Stimulated activated naive CD4-positive, alpha-beta T cell (primary cell): Measurements from ENCODE around the gene CCNY.
"Not testable (repeated sequence)": the region's sequence is repeated elsewhere in the genome, so short reads cannot be mapped to it uniquely, and the experiment has no call there.

Source experiments
- DNase-seq, 6 experiments: peaks; one replicate each; lab custom pipeline; 2025; lab: John Stamatoyannopoulos, UW

Gene CCNY

DNA sequence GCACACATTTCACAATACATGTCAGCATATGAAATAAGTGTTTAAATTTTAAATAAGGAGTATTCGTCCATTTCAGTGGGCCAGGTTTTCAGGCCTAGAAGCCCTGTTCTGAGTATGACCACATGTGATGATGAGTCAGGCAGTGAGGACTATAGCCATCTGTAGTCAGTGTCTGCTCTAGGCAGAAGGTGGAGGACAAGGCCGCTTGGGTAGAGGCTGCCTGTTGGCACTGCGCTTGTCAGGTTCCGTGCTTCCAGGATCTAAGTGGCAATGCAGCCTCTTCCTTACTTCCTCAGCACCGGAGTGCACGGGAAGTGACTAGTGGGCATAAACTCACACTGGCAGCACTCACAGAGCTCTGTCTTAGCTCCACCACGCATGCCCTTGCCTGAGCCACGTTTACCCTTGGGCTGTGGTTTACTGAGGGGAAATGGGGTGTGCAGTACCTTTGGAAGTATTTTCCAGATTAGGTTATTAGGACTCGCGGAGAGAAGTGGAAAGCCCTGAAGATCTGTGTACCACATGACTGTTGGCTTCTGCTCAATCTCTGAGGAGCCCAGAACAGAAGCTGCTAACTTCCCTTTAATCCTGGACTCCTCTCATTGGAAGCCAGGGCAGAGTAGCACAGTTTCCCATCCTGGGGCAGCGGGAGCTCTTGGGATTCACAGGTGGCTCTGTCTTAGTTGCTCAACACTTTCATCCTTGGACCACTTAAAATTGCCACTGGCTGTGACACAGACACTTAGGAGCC lies 181.3 kb downstream of the CCNY start:
- no peak for DNase-seq

DNA sequence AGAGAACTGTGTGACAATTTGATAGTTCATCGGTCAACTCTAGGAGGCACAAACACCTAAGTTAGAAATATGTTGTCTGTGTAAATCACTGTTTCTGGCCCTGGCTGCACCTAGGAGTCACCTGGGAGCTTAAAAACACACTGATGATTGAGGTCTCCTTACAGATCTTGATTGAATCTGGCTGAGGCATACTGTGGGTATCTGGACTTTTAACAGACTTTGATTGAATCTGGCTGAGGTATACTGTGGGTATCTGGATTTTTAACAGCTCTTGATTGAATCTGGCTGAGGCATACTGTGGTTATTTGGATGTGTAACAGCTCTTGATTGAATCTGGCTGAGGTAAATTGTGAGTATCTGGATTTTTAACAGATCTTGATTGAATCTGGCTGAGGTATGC lies 181.9 kb downstream of the CCNY start:
- not testable (repeated sequence) for DNase-seq

DNA sequence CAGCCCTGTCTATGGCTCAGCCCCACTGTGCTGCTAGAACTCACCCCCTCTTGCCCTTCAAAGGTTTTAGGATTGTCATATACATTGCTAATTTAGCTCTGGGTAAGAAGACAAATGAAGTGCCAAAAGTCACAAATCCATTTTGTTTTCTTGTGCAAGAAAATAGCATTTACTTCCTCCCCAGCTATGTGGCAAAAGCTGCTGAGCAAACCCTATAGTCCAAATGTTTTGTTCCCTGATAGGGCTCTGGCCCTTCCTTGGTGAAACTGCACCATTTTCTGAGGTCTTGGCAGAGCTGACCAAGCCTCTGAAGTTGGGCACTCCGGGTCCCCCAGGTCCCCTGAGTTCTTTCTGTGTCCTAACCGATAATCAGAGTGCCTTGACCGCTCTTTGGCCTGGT lies 184.7 kb downstream of the CCNY start:
- DNase-seq, result no peak

DNA sequence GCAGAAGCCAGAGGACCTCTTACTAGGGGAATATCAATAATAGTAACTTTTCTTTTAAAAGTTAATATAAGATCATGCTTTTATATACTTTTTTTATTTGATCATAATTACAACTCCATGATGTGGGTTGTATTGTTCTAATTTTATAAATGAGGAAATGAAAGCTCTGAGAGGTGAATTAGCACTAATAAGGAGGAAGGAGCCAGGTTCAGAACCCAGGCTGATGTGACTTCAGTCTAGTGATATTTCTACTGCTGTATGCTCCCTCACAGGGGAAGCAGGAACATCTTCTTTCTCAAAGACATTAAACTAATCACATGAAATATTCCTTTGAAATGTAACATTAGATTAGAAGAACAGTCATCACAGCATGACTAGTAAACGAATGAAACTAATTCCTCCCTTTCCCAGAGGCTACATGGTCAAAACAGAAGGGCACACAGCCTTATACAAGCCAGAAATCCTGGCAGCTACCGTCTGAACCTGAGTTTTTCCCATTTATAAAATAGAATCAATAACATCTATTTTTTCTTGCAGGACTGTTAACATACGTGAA lies 187.4 kb downstream of the CCNY start:
- no peak for DNase-seq

DNA sequence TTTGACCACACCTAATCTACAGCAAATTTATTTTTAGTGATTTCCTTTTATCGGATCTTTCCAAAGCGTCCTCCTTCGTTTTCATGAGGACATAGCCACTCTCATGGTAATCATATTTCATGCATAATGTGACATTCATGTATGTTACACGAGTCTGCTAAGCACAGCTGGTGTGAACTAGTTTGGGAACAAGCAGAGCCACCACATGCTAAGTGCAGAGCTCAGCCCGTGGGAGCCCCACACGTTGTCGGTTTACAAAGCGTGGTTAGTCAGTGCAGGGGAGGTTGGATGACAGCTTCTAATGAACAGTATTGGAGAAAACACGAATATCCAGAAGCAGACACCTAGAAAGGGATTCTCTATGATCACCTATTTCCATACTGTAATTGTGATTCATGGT lies 190.4 kb downstream of the CCNY start:
- DNase-seq, result no peak

DNA sequence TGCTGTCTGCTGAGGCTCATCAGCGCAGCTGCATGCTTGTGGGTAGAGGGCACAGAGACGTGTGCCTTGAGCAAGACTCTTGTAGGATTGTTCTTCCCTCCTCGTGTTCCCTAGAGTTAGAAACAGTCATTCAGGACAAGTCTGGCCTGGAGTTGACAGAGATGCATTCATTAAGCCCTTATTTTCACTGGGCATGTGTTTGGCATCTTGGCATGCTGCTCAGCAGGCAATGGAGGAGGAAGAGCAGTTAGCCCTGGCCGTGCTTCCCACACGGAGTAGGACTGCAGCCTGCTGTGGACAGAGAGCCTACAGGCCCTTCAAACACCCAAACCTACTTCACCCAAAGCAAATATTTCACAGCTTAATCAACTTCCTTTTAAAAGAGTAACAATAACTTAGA lies 195.8 kb downstream of the CCNY start:
- no peak for DNase-seq

DNA sequence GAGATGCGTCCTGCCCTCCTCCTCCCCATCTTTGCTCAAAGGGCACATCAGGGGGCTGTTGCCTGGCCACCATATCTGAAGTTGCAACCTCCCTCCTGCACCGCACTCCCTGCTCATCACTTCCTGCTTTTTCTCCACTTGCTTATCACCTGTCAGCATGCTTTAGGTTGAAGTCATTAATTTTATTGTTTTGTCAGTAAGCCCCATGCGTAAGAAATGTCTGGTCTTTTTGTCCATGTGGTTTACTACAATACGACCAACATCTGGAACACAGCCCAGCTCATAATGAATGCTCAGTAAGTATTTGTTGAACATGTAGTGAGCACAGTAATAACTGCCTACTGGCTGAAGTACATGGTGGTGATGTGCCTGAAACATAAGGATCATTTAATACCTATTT lies 197.3 kb downstream of the CCNY start:
- no peak for DNase-seq

DNA sequence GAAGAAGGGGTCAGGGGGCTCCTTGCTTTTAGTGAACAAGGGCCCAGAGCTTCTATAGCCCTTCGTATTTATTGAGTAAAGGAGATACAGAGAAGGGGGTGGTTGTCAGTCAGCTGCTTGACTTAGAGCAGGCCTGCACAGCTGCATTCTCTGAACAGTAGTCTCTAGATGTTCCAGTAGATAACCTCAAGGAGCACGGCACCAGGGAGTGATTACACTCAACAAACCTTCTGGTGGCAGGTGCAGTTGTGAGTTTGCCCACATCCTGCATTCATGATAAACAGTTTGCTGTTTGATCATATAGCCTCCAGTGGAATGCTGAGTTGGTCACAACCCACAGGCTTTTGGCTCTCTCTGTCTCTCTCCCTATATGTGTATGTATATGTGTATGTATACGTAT lies 198.8 kb downstream of the CCNY start:
- DNase-seq, result no peak

DNA sequence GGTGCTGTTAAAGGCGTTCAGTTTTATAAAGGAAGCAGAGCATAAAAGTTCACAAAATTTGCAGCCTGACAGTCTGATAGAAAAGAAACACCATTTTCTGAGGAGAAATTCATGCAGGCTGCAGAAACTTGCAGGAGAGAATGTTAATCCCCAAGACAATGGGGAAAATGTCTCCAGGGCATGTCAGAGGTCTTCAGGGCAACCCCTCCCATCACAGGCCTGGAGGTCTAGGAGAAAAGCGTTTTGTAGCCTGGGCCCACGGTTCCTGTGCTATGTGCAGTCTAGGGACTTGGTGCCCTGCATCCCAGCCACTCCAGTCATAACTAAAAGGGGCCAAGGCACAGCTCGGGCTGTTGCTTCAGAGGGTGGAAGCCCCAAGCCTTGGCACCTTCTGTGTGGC lies 200.5 kb downstream of the CCNY start:
- DNase-seq, result no peak

DNA sequence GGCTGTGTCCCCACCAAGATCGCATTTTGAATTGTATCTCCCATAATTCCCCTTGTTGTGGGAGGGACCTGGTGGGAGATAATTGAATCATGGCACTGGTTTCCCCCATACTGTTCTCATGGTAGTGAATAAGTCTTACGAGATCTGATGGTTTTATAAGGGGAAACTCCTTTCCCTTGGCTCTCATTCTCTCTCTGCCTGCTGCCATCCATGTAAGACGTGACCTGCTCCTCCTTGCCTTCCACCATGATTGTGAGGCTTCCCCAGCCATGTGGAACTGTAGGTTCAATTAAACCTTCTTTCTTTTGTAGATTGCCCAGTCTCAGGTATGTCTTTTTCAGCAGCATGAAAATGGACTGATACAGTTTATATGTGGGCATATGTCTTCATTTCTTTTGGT lies 201.6 kb downstream of the CCNY start:
- DNase-seq, result not testable (repeated sequence)

DNA sequence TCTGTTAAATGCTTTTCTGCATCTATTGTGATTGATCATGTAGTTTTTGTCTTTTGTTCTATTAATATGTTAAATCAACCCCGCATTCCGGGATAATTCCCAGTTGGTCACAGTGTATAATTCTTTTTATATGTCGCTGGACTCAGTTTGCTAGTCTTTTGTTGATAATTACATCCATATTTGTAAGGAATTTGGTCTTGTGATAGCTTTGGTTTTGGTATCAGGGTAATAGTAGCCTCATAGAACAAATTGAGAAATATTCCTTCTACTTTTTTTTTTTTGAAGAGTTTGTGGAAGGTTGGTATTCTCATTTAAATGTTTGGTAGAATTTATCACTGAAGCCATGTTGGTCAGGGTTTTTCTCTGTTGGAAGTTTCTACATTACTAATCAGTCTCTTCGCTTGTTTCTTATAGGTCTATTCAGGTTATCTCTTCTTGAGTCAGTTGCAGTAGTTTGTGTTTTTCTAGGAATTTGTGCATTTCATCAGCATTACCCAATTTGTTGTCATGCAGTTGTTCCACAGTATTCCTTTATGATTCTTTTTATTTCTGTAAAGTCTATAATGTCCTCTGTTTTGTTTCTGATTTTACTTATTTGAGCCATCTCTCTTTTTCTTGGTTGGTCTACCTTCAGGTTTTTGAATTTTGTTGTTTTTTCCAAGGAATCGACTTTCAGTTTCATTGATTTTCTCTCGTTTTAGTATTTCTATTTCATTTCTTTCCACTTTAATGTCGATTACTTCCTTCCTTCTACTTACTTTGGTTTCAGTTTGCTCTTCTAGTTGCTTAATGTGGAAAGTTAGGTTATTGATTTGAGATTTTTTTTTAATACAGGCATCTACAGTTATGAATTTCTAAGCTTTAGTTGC lies 204.2 kb downstream of the CCNY start:
- DNase-seq, result no peak

DNA sequence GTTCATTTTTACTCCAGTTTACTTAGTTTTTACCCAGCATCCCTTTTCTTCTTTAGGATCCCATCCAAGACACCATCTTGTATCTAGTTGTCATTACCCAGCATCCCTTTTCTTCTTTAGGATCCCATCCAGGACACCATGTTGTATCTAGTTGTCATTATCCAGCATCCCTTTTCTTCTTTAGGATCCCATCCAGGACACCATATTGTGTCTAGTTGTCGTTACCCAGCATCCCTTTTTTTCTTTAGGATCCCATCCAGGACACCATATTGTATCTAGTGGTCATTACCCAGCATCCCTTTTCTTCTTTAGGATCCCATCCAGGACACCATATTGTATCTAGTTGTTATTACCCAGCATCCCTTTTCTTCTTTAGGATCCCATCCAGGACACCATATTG lies 205.4 kb downstream of the CCNY start:
- DNase-seq, result no peak

DNA sequence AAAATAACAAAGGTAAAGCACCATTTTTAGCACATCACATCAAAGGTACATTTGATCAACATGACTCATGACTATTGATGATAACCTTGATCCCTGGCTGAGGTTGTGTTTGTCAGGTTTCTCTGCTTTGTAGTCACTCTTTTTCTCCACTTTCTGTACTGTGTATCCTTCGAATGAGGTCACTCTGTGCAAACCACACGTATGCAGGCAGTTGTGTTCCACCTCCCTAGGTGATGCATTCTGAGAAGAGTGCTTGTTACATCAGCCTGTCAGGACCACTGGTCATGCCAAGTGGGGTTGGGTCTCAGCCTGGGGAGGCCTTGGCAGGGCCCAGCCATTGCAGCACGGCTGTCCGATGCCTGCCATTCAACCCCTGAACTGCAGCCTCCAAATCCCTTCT lies 206.0 kb downstream of the CCNY start:
- no peak for DNase-seq

DNA sequence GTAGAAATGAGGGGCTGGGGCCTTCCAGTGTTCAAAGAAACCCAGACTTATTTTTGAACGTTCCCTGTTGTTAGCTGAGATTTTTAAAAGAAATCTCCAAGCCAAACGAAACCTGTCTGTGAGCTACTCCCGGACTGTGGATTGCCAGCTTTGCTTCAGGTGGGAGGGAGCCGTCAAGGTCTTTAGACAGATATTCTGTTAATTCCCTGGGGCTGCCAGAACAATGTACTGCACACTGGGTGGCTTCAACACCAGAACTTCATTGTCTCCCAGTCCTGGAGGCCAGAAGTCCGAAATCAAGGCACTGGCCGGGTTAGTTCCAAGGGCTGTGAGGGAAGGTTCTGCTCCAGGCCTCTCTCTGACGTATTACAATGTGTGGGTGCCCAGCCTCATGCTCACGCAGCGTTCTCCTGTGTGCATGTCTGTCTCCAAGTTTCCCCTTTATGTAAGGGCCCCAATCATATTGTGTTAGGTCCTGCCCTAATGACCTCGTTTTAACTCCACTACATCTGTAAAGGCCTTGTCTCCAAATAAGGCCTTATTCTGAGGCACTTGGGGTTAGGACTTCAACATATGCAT lies 208.9 kb downstream of the CCNY start:
- no peak for DNase-seq

DNA sequence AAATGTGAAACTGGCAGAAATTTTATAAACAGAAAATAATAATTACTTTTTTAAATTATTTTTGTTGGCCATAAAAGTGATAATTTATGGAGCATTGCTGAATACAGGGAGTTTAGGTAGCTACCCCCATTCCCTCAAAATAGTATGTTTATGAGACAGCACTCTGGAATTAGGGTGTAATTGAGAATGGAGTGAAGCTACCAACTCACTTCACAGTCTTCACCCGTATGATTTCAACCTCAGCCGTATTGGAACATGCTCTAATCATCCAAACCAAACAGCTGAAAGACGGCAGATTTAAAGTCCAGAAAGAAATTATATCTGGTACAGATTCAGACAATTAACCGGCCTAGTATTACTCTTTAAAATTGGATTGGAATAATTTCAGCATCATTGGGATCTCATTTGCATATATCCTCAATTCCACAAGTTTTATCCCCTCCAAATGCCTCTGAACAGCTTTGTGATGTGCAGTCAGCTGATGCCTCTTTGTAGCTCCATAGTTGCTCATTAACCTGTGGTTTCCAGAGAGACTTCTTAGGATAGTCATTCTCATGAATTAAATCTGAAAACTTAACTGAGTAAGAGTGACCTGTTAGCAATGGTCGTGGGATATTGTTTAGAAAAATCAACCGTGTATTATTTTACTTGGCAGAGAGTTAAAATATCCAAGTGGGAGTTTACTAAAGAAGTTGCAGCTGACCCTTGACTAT lies 209.7 kb downstream of the CCNY start:
- no peak for DNase-seq

DNA sequence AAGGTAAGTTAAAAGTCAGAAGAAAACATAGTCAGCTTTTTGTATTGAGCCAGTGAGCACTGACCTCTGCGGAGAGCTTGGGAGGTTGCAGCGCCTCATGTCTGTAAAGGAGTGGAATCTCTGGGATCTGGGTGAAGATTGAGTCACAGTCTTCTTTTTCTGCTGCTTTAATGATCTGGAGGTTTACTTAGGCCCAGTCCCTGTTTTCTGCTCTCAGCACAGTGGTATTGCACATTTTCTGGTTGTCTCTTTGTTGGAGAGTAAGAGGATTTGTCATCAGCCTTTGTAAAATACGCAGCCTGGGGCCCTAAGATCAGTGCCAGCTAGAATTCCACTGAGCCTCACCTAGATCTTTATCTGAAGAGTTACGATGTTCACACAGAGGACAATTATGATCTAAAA lies 210.5 kb downstream of the CCNY start:
- no peak for DNase-seq

DNA sequence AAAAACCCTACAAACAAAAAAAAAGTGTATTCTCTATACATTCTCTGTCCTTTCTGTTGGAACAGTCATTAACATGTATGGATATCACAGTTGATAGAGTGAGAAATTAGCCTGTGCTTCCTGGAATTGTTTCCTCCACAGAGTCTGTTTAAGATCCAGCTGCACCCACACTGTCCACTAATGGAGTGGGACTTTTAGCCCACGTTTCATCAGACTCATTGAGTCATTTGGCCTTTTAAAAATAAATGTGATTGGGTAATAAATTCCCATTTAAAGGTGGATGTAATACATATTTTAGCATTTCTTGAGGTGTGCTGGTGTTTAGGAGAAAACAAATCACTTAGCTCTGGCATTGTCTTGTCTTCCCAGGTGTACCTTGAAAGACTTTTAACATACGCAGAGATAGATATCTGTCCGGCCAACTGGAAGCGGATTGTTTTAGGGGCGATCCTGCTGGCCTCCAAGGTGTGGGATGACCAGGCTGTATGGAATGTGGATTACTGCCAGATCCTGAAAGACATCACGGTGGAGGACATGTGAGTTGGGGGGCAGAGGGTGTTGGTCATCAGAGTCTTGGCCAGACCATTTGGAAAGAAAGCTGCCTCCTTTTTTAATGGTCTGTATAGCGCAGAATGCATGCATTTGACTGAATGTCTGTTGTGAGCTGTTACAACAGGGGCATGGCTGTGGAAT lies 216.5 kb downstream of the CCNY start:
- DNase-seq, result no peak

DNA sequence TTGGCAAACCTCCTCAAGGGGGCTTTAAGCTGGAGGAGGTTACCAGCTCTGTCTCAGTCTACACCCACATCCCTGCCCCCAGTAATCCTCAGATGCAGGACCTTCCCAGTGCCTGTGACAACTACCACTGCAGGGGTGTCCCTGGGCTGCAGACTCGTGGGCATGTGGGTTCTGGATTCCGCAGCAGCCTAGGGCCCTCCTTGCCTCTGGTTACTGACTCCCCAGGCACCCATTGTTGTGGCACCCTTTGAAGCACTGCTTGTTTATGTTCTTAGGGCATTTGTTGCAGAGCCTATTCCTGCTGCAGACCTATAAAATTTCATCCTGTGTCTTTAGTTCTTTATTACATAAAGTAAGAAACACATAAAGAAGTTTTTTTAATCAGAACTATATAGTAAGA lies 217.7 kb downstream of the CCNY start:
- no peak for DNase-seq

DNA sequence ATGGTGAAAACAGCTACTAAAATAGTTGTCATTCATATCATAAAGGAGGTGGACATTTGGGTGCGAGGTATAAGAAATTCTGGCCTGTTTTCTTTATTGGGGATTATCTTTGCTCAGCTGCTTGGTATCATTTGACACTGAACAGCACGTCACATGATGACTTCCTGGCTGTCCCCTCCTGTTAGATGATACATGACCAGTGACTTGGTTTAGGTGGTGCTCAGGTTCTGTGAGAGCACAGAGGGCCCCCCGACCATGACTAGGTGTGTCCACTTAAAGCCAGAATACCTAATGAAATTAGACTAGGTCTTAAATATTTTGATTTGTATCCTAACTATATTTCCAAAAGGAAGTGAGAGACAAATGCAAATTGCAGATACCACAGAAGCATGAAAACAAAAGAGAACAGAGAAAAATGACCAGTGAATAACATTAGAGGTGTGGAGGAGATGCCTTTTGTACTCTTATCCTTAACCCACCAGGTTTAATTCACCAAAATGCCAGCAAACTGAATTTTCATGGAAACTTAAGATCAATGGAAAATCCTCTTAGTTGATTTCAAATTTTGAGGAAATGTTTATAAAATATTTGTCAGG lies 218.2 kb downstream of the CCNY start:
- no peak for DNase-seq

DNA sequence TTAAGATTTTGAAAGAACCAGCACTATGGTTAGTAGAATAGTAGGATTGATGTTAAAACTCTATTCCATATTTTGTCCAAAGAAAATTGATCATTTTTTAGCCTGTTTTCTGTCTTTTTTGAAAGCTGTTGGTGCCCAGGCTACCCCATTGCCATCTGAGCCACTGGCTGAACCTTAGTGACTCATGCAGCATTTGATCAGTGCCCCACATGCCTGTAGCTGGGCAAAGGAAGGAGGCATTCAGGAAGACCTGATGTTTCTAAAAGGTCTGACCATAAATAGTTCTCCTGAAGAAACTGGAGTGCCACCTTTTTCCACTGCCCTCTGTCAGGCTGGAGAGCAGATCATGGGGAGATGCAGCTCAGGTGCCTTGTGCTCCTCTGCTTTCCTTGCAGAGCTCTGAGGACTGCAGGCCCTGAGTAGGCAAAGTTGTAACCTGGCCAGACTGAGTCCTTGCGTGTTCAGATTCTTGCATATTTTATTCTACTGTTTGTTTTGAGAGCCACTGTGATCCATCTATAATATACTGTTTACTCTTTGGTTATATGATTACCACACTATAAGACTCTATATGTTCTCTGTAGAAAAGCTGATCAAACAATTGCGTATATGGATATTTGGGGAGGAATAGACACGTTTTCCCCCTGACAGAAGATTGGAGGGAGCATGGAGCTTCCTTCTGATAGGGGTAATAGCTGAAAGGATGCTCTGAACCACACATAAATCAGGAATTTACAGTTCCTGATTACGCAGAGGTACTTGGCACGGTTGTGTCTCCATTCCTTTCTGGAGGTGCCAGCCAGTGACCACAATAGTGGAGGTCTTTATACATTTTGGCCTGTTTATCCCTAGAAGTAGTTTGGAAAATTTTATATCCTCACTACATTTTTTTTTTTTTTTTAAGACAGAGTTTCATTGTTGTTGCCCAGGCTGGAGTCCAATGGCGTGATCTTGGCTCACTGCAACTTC lies 219.9 kb downstream of the CCNY start:
- no peak for DNase-seq
